GM11168 (cell line): Measurements from ENCODE around the gene BLVRB.

Source experiments
- in situ Hi-C: fragments of 300-500 bp; cut with MboI; formaldehyde crosslinking; loops from one replicate; pipeline ENCODE4 v1.12.0; 2022; ENCODE audit warnings: low sequenced_read_pairs; ENCODE audit not compliant: unreplicated experiment

Gene BLVRB

DNA sequence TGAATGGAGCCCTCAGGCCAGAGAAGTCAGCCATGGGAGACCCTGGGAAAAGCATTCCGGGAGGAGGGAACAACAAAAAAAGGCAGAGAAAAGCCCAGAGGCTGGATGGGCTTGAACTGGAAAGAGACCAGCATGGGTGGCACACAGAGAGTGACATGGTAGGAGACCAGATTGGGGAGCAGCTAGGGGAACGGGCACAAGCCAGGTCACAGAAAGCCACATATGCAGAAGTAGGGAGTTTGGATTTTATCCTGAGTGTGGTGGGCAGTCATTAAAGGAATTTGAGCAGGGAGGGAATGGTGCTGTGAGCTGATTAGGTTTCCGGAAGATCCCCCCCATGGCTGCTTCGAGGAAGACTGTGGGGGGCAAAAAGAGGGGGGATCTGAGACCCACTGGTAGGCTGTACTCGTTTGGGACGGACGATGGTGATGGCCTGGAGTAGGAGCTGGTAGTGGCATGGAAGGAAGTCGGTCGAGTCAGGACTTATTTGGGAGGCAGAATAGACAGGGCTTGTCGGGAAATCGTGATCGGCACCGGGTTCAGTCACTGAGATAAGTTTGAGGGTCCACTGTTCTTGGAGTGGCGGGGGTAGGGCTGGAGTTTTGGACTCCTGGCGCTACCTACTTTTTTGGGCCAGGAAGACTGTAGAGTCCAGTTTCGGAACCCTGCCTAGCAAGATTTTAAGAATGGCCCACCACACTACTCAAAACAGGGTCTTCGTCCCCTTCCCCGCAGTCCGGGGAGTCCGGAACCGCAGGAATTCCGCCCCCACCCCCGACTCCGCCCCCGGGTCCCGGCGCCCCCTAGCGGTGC lies 40.7 kb downstream of the BLVRB start:
- in situ Hi-C loops, result no loop called here

DNA sequence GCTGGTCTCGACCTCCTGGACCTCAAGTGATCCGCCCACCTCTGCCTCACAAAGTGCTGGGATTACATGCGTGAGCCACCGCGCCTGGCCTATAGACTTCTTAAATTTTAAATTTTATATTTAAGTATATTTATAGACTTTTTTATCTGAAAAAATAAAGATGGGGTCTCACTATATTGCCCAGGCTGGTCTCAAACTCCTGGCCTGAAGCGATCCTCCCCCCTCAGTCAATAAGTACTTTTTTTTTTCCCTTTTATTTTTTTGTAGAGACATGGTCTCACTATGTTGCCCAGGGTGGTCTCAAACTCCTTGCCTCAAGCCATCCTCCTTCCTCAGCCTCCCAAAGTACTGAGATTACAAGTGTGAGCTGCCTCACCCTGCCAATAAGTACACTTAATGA lies 41.6 kb downstream of the BLVRB start:
- in situ Hi-C loops, result no loop called here

DNA sequence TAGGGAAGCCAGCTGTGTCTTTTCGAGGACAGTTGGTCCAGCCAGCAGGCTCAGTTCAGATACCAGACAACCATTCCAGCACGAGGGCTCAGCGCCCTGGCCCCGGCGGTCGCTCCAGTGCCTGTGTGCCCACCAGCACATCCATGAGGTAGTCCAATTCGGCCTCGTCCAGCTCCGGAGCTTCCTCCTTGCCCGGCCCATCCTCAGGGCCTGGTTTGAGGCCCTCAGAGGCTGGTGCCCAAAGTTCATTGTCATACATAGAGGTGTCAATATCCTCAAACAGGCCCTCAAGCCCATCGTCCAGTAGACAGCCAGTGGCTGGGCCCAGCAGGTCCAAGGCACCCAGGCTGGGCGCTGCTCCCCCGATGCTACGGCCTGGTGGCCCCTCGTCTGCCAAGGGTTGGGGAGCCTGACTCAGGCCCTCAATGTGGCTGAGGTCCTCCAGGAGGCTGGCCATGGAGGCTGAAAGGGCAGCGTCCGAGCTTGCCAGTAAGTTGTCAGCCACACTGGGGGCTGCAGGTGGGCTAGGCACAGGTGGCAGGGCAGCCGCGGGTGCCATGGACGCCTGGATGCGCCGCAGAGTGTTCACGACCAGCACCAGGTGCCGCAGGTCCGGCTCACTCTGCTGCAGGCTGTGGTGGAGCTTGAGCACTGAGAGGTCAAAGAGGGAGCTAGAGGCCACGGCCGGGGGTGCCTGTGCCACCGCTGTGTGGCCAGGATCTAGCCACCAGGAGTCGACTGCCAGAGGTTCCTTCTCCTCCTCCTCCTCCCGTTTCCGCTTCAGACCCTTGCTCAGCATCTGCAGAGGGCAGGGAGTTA lies 42.6 kb downstream of the BLVRB start:
- in situ Hi-C loops, result no loop called here

DNA sequence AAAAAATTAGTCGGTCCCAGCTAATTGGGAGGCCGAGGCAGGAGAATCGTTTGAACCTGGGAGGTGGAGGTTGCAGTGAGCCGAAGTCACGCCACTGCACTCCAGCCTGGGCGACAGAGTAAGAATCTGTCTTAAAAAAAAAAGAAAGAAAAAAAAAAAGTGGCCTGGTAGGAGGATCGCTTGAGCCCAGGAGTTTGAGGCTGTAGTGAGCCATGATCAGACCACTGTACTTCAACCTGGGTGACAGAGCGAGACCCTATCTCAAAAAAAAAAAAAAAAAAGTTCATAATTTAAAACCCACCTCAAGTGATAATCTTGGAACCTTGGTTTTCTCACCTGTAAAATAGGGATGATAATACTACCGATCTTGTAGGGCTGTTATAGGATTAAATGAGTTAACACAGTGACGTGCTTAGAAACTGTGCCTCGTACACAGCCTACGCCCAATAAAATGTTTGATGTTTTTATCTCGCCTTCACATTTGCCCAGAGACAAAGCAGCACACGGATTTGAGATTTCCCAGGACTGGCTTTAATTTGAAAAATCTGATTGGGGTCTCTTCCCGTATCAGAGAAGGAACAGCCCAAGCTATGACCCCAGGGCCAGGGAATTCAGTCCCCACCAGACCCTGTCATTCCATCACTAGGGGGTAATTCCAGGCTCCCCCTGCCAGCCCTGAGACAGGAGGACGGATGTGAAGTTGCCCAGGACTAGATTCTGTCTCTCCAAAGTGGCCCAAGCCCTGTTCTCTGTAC lies 43.4 kb downstream of the BLVRB start:
- in situ Hi-C loops, result no loop called here

DNA sequence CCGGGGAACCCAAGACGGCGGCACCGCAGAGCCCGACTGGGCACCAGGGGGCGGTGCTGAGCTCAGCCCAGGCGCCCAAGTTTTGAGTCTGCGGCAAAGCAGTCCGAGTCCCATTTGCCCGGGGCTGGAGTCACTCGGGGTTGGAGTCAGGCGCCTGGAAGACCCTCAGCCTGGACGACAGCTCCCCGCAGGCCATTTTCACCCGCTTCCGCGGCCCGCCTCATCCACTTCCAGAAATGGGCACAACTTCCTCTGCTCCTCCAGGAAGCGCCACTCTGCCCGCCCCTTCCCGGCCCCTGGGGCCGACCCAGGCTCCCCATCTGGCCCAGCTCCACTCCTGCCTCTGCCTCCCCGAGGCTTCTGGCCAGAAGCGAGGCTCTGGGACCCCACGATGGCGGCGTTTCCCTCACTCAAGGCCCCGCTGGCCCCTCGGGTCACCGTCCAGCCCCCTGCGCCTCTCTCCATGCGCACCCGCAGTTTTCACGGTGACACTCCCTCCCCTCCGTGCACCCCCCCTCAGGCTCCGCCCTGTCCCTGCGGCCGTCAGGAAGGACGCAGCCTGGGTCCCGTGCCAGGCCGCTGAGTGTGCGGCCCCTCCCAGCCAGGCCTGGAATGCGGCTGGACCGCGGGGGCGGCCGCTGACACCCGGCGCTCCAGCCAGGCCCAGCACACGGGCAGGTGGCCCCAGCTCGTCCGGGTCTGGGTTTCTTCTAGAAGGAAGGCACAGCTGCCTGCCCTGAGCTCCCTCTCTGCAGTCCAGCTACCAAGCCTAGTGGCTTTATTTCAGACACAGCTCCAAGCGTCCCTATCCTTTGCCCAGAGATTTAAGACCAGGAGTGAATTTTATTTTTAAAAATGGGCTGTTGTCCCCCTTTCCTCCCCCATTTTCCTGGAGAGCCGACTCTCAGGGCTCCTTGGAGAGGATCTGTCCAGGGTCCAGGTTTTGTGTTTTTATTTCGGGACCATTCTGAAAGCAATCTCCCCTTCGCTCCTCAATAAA lies 44.5 kb downstream of the BLVRB start:
- in situ Hi-C loops, result no loop called here

DNA sequence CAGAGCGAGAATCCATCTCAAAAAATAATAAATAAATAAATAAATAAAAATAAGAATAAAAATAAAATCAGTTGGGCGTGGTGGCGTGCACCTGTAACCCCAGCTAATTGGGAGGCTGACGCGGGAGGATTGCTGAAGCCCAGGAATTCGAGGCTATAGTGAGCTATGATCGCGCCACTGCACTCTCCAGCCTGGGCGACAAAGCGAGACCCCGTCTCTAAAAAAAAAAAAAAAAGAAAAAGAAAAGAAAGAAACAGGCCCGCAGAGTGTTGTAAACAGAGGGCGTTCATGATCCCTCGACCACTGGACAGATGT lies 45.1 kb downstream of the BLVRB start:
- in situ Hi-C loops, result no loop called here

DNA sequence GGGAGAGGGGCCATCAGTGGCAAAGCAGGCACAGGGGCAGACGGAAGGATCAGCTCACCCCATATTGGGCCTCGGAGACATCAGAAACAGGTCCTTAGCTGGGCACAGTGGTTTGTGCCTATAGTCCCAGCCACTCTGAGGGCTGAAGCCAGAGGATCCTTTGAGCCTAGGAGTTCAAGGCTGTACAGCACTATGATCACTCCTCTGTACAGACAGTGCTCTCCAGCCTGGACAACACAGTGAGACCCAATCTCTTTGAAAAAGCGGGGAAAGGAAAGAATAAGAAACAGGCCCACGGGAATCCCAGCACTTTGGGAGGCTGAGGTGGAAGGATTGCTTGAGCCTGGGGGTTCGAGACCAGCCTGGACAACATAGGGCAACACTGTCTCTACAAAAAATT lies 45.8 kb downstream of the BLVRB start:
- in situ Hi-C loops, result no loop called here

DNA sequence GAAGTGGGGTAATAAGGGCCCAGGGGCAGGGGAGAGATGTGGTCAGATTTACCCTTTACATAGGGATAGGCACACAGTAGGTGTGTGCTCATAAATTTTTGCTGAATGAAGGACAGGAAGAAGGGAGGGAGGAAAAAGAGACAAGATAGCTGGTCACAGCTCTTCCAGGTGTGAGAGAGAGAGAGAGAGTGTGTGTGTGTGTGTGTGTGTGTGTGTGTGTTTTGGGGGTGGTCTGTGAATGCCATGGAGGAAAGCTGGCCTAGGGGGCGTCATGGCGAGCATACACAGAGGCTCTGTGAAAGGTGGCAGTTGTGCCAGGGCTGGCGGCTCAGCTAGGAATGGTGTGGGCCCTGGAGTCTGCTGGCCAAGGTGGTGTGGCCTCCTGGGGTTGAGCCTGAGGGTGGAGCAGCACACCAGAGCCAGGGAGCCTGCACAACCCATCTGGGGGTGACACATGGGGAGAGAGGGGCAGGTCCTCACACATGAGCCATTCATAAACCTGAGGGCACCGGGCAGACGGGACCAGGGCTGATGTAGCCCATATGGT lies 46.4 kb downstream of the BLVRB start:
- in situ Hi-C loops, result no loop called here

DNA sequence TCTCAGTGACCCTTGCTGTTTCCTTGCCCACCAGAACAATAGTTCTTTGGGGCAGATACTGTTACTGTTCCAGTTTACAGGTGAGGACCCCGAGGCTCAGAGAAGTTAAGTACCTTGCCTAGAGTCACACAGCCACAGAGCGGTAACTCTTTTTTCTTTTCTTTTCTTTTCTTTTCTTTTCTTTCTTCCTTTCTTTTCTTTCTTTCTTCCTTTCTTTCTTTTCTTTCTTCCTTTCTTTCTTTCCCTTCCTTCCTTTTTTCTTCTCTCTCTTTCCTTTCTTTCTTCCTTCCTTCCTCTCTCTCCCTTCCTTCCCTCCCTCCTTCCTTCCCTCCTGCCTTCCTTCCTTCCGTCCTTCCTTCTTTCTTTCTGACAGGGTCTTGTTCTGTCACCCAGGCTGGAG lies 47.5 kb downstream of the BLVRB start:
- in situ Hi-C loops, result no loop called here

DNA sequence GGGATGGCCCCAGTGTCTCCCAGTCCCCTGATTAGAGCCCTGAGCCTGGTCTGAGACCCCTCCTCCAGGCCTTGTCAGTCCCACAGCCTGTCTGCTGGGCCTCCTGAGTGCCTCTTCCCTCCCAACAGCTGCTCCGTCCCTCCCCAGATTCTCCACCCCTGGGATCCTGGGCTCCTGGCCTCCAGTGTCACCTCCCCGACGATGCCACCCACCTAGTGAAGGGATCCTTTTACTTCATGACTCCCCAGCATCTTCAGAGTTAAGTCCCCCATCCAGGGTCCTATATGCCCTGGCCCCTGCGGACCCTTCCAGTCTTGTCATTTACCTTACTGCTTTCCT lies 47.9 kb downstream of the BLVRB start:
- in situ Hi-C loops, result no loop called here

DNA sequence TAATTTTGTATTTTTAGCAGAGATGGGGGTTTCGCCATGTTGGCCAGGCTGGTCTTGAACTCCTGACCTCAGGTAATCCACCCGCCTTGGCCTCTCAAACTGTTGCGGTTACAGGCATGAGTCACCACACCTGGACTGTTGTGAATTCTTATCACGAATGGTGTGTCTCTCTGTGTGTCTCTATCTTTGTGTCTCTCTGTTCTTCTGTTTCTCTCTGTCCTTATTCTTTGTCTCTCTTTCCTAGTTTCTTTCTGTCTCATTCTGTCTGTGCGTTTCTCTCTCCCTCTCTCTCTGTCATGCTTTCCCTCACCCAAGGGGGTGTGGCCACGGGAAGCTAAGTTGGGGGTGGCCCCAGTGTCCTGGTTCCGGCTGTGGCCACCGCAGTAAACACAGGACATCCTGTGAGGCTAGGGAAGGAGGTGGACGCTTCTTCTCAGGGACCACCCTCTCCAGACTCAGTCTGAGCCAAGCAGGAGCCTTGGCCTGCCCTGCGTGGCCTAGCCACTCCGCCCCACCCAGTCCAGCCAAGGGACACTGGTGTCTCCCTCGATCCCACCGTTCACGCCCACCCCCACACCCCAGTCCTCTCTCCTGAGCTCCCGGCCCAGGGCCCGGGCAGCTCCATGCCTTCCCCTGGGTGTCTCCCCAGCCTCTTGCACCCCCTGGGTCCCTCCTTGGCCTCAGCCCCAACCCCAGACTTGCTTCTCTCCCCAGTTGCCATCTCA lies 48.5 kb downstream of the BLVRB start:
- in situ Hi-C loops, result no loop called here

DNA sequence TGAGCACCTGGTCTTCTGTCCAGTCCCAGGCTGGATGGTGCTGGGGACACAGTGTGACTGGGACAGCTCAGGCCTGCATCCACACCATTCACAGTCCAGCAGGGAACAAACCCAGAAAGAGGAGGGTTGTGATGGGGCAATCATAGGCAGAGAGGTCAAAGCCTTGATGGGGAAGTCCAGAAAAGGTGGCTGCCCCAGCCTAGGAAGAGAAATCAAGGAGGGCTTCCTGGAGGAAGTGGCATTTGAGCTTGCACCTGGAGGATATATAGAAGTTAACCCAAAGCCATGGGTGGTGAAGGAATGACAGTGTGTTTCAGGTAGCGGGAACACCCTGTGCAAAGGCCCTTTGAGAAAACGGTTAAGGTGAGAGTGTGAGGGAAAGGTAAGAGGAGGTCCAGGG lies 49.8 kb downstream of the BLVRB start:
- in situ Hi-C loops, result no loop called here

DNA sequence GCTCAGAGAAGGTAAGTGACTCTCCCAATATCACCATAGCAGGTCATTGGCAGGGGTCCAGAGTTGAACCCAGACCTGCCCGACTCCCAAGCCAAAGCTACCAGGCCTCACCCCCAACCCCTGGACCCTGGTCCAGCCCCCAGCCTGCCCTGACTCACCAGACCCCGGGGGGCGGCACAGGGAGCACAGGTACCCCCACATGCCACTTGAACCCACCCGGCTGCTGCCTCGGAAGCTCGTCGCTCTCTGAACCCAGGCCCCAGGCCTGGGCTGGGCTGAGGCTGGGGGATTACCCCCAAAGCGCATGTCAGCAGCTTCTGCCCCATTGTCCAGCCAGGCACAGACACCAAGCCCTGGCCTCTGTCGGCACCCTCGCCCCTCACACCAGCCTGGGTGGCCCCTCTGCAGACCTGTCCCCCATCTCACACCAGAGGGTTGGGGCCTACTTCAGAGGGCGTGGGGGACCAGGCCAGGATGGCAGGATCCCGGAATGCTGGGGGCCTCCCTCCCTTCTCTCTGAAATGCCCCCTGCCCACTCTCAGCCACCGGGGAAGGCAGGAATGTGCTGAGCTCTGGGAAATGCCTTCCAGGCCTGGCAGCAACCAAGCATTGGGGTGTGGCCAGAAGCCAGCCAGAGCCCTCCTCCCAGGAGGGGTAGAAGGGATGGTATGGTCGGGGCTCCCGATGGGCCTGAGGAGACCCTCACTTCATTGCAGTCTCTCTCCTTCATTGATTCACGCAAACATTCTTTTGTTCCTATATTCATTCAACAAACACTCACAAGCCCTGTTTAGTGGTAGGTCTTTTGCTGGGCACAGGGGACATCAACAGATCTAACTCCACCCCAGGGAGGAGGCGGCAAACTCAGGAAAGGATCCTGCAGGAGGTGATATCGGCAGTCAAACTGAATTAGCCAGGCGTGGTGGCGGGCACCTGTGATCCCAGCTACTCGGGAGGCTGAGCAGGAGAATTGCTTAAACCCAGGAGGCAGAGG lies 50.7 kb downstream of the BLVRB start:
- in situ Hi-C loops, result no loop called here

DNA sequence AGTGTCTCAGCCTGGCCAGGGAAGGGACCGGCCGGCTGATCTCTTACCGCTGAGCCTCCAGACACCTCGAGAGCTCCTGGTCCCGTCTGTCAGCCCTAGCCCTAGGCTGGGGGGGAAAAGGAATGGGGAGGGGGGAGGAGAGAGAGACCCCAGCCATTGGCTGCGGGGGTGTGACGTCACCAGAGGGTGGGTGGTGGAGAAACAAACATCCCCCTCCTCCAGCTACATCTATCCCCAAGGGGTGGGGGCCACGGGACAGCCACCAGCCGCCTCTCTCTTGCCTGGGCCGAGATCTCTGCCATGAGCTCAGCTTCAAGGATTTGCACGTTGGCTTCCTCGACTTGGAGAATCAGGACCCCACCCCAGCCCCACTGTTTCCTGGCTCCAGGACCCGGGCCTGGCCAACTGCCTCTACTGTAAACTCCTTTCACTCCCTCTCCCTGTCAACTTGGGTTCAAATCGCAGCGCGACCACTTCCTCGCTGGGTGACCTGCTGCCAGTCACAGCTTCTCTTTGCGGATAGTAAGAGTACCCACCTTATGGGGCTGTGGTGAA lies 52.2 kb downstream of the BLVRB start, which contains the start of gene PRX:
Gene PRX, minus strand, starts transcription at position 88 of the 555 bp plus-strand sequence. CDS start 5,446 bp downstream, outside the sequence.
- in situ Hi-C loops, result no loop called here

DNA sequence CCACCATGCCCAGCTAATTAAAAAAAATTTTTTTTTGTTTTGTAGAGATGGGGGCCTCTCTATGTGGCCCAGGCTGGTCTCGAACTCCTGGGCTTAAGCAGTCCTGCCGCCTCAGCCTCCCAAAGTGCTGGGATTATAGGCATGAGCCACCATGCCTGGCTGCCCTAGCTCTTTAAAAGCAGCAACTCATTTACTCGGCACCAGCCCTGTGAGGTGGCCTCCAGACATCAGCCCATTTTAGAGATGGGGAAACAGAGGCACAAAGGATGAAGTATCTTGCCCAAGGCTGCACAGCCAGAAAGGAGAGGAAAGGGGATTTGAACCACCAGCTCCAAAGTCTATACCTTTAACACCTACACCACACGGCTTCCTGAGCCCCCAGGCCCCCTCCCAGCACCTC lies 52.7 kb downstream of the BLVRB start:
- in situ Hi-C loops, result no loop called here

DNA sequence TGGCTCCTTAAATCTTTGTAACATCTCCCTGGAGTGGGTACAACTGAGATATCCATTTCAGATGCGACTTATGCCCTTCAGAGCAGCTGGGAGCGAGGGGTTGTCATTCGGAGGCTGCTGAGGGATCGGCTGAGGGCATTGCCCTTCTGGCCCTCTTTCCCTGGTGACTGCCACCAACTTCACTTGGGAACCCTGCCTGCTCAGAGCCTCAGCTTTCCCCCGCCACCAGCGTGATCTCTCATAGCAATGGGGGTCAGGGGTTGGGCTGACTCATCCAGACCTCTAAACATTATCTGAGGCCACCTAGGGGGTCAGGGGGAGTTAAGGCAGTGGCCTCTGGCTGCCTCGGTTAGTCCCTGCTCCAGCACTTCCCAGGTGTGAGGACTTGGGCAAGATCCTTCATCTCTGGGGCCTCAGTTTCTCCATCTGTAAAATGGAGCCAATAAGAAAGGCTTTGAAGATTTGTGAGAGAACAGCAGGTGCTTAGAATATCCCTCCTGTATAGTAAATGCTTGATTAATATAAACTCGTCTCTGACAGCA lies 53.5 kb downstream of the BLVRB start:
- in situ Hi-C loops, result no loop called here

DNA sequence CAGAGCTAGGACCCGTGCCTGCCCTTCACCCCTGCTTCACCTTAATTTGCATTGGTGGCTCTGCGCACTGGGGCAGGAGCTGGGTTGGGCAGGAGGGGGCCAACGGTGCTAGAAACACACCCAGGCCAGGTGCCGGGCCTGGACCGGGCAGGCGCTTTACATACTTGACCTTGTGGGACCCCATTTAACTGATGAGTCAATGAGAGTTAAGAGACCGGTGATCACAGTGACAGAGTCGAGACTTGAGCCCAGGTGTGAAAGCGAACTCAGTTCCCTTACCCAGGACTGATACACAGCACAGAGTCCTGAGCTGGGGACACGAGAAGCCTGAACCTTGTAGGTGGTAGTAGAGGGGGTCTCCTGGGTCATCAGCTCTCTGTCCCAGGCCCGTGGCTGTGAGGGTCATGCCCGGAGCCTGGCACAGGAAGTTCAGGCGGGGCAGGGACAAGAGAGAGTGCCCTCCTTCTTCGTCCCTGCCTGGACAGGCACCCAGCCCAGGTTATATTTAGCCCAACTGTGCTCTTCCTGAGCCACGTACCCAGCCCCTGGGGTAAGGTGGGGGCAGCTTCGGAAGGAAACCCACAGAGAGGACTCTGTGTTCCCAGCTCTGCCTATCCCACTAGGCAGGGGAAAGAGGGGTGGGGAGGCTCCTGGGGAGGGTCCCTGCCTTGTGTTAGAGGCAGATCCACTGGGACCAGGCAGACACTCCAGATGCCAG lies 54.3 kb downstream of the BLVRB start:
- in situ Hi-C loops, result no loop called here
